Activated naive CD4-positive, alpha-beta T cell treated with anti-CD3 and anti-CD28 coated beads for 36 hours (primary cell): ENCODE results near the gene GABARAP. TPM values are rescaled to one million over a fixed set of nuclear protein-coding genes. Genes with fewer than 3 reads are reported as not detected.

Source experiments
- CTCF ChIA-PET: fragments of 350-600 bp; sonication (Branson Sonifier 250); formaldehyde crosslinking; loops from one replicate; lab custom pipeline; 2021; ENCODE audit warnings: antibody characterized with exemption; lab: Charles Lee
- DNase-seq: peaks from one replicate; pipeline ENCODE4 v3.0.0-alpha.2; 2020
- H3K27ac Mint-ChIP-seq: one replicate; pipeline ENCODE4 v1.8.0; 2021; ENCODE audit warnings: mild to moderate bottlenecking, mixed read lengths
- H3K27me3 Mint-ChIP-seq: one replicate; pipeline ENCODE4 v1.8.0; 2021; ENCODE audit warnings: low read depth, mixed read lengths
- H3K36me3 Mint-ChIP-seq: one replicate; pipeline ENCODE4 v1.8.0; 2021; ENCODE audit warnings: low read depth, mixed read lengths
- H3K4me1 Mint-ChIP-seq: one replicate; pipeline ENCODE4 v1.8.0; 2021; ENCODE audit warnings: low read depth, mixed read lengths
- H3K4me3 Mint-ChIP-seq: one replicate; pipeline ENCODE4 v1.8.0; 2021; ENCODE audit warnings: mild to moderate bottlenecking, moderate library complexity, mixed read lengths
- H3K9me3 Mint-ChIP-seq: one replicate; pipeline ENCODE4 v1.8.0; 2021; ENCODE audit warnings: mixed read lengths
- intact Hi-C: fragments of 100-400 bp; cut with micrococcal nuclease; formaldehyde crosslinking; loops from one replicate; pipeline ENCODE4 v1.15.1; 2023
- total RNA-seq, 2 experiments: library from RNA; stranded (reverse); gene quantifications; one replicate each; pipeline ENCODE4 v1.2.3, GENCODE V29; 2021

GABARAP gene
- total RNA-seq, 2 experiments from 2014 or later, result 137 to 152 TPM

- H3K36me3 Mint-ChIP-seq, result peaks cover 28% of the 10 kb centered on the region
- H3K27me3 Mint-ChIP-seq, result peaks cover 19% of the 10 kb centered on the region
- H3K9me3 Mint-ChIP-seq, result no peaks in the 10 kb centered on the region
- DNase-seq, result no peak
- peak overlapping the region; percentile 8 for H3K27ac Mint-ChIP-seq
- CTCF ChIA-PET, result interaction anchor here (0.7 kb wide), 1 partner anchor 38 kb away, joined by 4 read pairs; no protein-coding TSS in a partner anchor
- no peak overlapping the region for H3K4me3 Mint-ChIP-seq
- intact Hi-C loops, result no loop called here
- H3K4me1 Mint-ChIP-seq, result peaks cover 26% of the 10 kb centered on the region
Measured at GRCh38 chr17:7258731-7259554, 16.7 kb upstream of the GABARAP start.

GRCh38 chr17:7256766-7257456 lies 14.7 kb upstream of the GABARAP start:
- H3K4me1 Mint-ChIP-seq, result peaks cover 20% of the 10 kb centered on the region
- peaks cover 29% of the 10 kb centered on the region for H3K36me3 Mint-ChIP-seq
- no peaks in the 10 kb centered on the region for H3K9me3 Mint-ChIP-seq
- intact Hi-C loops, result no loop called here
- H3K27ac Mint-ChIP-seq, result no peak overlapping the region
- CTCF ChIA-PET, result interaction anchor here (0.6 to 0.9 kb wide), 4 partner anchors 11 to 844 kb away, joined by 3 to 4 read pairs (median 4); partner anchors contain the start of gene TNFSF12
- no peak overlapping the region for H3K4me3 Mint-ChIP-seq
- peaks cover 2% of the 10 kb centered on the region for H3K27me3 Mint-ChIP-seq
- DNase-seq, result no peak

- peaks cover 27% of the 10 kb centered on the region for H3K4me1 Mint-ChIP-seq
- intact Hi-C loops, result loop anchor here (5.0 kb wide), 2 partner anchors 433 to 588 kb away; partner anchors contain the start of genes TP53 and WRAP53
- no peaks in the 10 kb centered on the region for H3K27me3 Mint-ChIP-seq
- no peak overlapping the region for H3K4me3 Mint-ChIP-seq
- CTCF ChIA-PET, result no interaction called here
- peaks cover 29% of the 10 kb centered on the region for H3K36me3 Mint-ChIP-seq
- H3K9me3 Mint-ChIP-seq, result no peaks in the 10 kb centered on the region
- H3K27ac Mint-ChIP-seq, result no peak overlapping the region
- no peak for DNase-seq
Measured at GRCh38 chr17:7254511-7254910, 12.3 kb upstream of the GABARAP start.

DNA sequence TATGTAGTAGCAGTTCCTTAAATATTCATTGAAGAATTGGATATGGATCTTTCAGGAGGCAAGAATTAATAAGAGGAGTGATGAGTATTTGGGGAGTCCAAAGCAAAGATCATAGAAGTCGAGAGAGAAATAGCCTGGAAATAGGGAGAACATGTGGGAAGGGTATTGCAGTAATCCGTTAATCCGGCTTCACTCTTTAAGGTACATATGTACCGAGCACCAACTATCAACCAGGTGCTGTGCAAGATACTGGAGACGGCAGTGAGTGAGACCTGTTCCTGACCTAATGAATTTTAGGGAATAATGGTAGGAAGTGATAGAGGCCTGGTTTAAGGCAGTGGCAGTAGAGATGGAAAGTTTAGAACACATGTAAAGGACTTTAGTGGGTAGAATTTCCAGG lies 10.8 kb upstream of the GABARAP start:
- intact Hi-C loops, result loop anchor here (2.0 to 5.0 kb wide), 3 partner anchors 320 to 589 kb away; partner anchors contain the start of genes TP53 and WRAP53
- CTCF ChIA-PET, result no interaction called here
- H3K27ac Mint-ChIP-seq, result peak overlapping the region; percentile 99
- H3K36me3 Mint-ChIP-seq, result peaks cover 27% of the 10 kb centered on the region
- peaks cover 34% of the 10 kb centered on the region for H3K4me1 Mint-ChIP-seq
- DNase-seq, result no peak
- no peaks in the 10 kb centered on the region for H3K9me3 Mint-ChIP-seq
- no peaks in the 10 kb centered on the region for H3K27me3 Mint-ChIP-seq
- H3K4me3 Mint-ChIP-seq, result peak overlapping the region; percentile 86

DNA sequence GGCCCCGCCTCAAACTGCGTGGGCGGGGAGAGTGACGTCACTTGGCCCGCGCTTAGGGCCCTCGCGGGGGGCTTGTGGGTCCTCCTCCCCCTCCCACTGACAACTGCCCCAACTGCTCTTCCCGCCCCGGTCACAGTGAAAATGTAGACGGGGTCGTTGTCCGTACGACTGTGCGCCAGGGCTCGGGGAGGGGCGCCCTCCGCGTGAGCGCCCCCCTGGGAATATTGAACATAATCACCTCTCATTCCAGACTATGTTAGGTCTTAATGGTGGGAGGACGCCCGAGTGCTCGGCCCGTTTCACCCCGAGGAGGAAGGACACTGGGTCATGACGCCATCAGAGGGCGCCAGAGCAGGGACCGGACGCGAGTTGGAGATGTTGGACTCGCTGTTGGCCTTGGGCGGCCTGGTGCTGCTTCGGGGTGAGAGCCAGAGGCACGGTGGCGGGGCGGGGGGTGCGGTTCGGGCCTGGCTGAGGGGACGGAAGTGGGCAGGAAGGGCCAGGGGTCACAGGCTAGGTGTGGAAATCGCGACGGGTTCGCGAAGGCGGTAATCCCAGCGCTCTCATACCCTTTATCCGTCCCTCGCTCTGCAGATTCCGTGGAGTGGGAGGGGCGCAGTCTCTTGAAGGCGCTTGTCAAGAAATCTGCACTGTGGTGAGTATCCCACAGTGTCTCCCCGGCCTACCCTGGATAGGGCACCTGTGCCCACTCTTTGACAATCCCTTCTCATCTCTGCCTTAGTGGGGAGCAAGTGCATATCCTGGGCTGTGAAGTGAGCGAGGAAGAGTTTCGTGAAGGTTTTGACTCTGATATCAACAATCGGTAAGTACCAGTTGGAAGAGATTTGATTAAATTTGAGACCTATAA lies 10.2 kb upstream of the GABARAP start, which contains the start of gene ELP5:
Gene ELP5 (plus strand): TSS at position 40 of the 868 bp plus-strand sequence. CDS start 336 bp downstream, at position 376.
- peak within 1 kb of the TSS; percentile 86 for H3K4me3 Mint-ChIP-seq
- CTCF ChIA-PET, result no interaction called here
- intact Hi-C loops, result loop anchor here (1.0 to 5.0 kb wide), 11 partner anchors 13 to 590 kb away; partner anchors contain the start of genes EIF5A, PHF23, POLR2A and SENP3

DNA sequence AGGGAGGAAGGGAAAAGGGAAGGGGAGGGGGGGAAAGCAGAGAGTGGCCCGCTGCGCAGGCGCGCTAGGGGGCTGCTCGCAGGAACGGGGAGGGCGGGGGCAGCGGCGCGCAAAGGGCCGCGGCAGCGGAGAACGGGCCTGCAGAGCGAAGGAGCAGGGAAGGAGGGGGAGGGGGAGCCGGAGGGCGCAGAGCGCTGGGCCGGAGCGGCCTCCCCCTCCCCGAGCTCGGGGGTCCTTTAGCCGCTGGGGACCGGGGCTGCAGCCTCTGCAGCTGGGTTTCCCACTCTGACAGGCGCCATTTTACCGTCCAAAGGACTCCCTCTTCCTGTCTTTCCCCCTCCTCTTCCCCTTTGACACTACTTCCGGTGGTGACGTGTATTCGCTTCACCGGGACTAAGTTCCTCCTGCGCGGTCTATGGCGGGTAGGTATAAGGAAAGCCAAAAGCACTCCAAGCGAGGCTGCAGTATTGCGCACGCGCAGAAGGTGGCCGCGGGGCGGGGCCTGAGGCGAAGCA lies 9.5 kb upstream of the GABARAP start, which contains the start of gene CTDNEP1:
Gene CTDNEP1 (minus strand): TSS at position 74 of the 515 bp plus-strand sequence. CDS start 438 bp downstream, outside the sequence.
- CTCF ChIA-PET, result interaction anchor here (0.6 kb wide), 2 partner anchors 28 to 588 kb away, joined by 3 read pairs; no protein-coding TSS in a partner anchor
- Mint-ChIP-seq H3K4me3 (peak within 1 kb of the TSS; percentile 86), H3K4me1 (peaks cover 37% of the 10 kb centered on the region), H3K27ac (peak within 1 kb of the TSS; percentile 99), H3K36me3 (peaks cover 26% of the 10 kb centered on the region), H3K9me3 (no peaks in the 10 kb centered on the region), H3K27me3 (no peaks in the 10 kb centered on the region)
- intact Hi-C loops, result loop anchor here (1.0 to 5.0 kb wide), 11 partner anchors 12 to 591 kb away; partner anchors contain the start of genes EIF5A, PHF23, POLR2A and SENP3
- DNase-seq, result peak; percentile 99

More for the DNA sequence above, 10.2 kb upstream of the GABARAP start, which contains the start of gene ELP5:
- peak; percentile 93 for DNase-seq
- Mint-ChIP-seq H3K36me3 (peaks cover 25% of the 10 kb centered on the region), H3K27ac (peak within 1 kb of the TSS; percentile 99), H3K4me1 (peaks cover 34% of the 10 kb centered on the region), H3K27me3 (no peaks in the 10 kb centered on the region), H3K9me3 (no peaks in the 10 kb centered on the region)

DNA sequence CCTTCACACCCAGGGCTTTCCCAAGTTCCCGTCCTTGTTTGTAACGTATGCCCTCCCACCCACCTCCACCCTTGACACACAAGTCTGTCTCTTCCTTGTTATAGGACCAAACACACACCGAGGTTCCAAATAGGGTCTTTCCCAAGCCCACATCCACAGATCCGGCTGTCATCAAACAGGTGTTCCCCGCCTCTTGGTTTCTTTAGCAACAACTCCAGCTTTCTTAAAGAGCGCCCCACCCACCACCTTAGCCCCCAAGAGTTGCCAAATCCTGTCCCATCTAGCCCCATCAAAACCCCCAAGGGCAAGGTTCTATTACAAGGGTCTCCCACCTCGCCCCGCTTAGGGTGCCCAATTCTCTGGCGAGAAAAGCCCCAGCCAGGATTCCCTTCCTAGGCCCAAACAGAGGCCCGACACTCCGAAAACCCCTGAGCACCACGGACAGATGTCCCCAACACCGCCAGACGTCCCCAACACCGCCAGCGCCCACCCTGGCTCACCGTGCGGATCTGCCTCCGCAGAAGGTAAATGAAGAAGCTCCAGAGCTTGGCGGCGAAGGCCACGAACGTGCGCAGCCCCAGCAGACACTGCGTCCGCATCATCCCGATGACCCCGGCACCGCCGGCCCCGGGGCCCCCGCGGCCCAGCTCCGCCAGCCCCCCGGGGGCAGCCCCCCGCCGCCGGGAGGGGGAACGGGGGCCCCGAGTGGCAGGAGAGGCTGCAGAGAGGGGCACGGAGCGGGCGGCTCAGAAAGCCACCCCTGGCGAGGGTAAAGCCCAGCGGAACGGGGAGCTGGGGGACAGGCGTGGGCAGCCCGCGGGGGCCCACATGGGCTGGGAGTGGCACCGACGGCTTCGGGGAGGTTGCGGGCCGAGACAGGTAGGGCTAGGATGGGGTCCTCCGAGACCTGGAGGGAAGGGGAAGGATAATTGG lies 8.7 kb upstream of the GABARAP start:
- Mint-ChIP-seq H3K9me3 (no peaks in the 10 kb centered on the region), H3K4me1 (peaks cover 37% of the 10 kb centered on the region), H3K27me3 (no peaks in the 10 kb centered on the region), H3K27ac (peak overlapping the region; percentile 91), H3K4me3 (peak overlapping the region; percentile 86), H3K36me3 (peaks cover 27% of the 10 kb centered on the region)
- intact Hi-C loops, result loop anchor here (5.0 kb wide), 2 partner anchors 436 to 591 kb away; partner anchors contain the start of genes TP53 and WRAP53
- CTCF ChIA-PET, result interaction anchor here (0.6 kb wide), 2 partner anchors 28 to 589 kb away, joined by 3 read pairs; no protein-coding TSS in a partner anchor
- DNase-seq, result peak; percentile 54

DNA sequence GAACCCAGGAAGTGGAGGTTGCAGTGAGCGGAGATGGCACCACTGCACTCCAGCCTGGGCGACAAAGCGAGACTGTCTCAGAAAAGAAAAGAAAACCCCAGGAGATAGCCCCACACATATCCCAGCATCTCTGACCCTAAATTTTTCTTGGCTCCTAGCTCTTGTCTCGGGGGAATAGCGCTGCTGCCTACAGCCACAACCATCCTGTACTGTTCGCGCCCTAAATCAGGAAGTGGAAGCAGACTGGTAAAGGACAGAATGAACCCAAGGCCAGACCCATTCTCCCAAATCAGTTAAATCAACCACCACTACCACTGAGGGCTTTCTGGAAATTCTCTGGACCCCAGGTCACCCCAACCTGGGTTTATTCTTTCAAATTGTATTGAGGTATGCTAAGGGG lies 7.6 kb upstream of the GABARAP start:
- peaks cover 37% of the 10 kb centered on the region for H3K4me1 Mint-ChIP-seq
- H3K4me3 Mint-ChIP-seq, result peak overlapping the region; percentile 86
- CTCF ChIA-PET, result interaction anchor here (0.6 to 1.7 kb wide), 3 partner anchors 29 to 114 kb away, joined by 4 to 5 read pairs (median 4); no protein-coding TSS in a partner anchor
- intact Hi-C loops, result loop anchor here (5.0 kb wide), 2 partner anchors 437 to 592 kb away; partner anchors contain the start of genes TP53 and WRAP53
- no peaks in the 10 kb centered on the region for H3K9me3 Mint-ChIP-seq
- peak overlapping the region; percentile 91 for H3K27ac Mint-ChIP-seq
- peaks cover 27% of the 10 kb centered on the region for H3K36me3 Mint-ChIP-seq
- no peaks in the 10 kb centered on the region for H3K27me3 Mint-ChIP-seq
- DNase-seq, result no peak

GRCh38 chr17:7249214-7249613 lies 7.0 kb upstream of the GABARAP start:
- no peak for DNase-seq
- H3K27ac Mint-ChIP-seq, result no peak overlapping the region
- intact Hi-C loops, result no loop called here
- peak overlapping the region; percentile 36 for H3K4me3 Mint-ChIP-seq
- H3K36me3 Mint-ChIP-seq, result peaks cover 22% of the 10 kb centered on the region
- peaks cover 37% of the 10 kb centered on the region for H3K4me1 Mint-ChIP-seq
- no peaks in the 10 kb centered on the region for H3K27me3 Mint-ChIP-seq
- no peaks in the 10 kb centered on the region for H3K9me3 Mint-ChIP-seq
- CTCF ChIA-PET, result interaction anchor here (0.6 to 1.7 kb wide), 3 partner anchors 29 to 114 kb away, joined by 4 to 5 read pairs (median 4); no protein-coding TSS in a partner anchor

GRCh38 chr17:7248796-7249195 lies 6.5 kb upstream of the GABARAP start:
- Mint-ChIP-seq H3K27me3 (no peaks in the 10 kb centered on the region), H3K27ac (peak overlapping the region; percentile 31), H3K9me3 (no peaks in the 10 kb centered on the region), H3K4me3 (peak overlapping the region; percentile 36), H3K4me1 (peaks cover 34% of the 10 kb centered on the region), H3K36me3 (peaks cover 19% of the 10 kb centered on the region)
- intact Hi-C loops, result no loop called here
- no peak for DNase-seq
- CTCF ChIA-PET, result interaction anchor here (1.7 kb wide), 1 partner anchor 28 kb away, joined by 5 read pairs; no protein-coding TSS in a partner anchor
